ENCODE data around the gene ZAP70. TPM values are rescaled to one million over a fixed set of nuclear protein-coding genes. Genes with fewer than 3 reads are reported as not detected.

The ZAP70 gene
- total and polyA plus RNA-seq, 2 of the 13 experiments (the other 11 are each of a cell fraction or from before 2014, with no cell fraction given): 0.51 to 4.0 TPM

DNA sequence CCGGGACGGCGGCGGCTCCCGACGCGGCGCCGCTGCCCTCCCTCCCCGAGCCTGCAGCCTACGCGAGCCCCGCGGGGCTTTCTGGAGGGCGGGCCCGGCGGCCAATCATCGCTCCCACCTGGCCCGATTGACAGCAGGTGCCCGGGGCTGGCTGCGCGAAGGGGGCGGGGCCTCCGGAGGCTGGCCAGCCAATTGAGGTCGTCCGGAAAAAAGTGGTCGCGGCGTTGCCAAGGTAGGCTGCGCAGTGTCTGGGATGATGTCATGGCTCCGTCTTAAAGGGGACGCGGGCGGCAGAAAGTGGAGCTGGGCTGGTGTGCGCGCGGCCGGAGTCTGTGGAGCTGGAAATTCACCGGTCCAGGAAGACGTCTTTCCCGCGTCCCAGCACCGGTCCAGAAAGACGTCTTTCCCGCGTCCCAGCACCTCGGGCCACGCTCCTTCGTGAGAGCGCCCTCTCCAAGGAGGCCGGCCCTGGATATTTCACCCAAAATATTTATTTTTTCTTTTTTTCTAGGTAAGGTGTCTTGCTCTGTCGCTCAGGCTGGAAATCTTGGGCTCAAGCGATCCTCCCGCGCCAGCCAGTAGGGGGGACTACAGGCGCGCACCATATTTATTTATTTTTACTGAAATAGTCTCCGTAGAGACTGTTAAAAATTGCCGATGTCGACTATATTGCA is 49.3 kb upstream of the ZAP70 start, which contains the start of gene ACTR1B (continued):
- TF ChIP-seq, protein P1, sequence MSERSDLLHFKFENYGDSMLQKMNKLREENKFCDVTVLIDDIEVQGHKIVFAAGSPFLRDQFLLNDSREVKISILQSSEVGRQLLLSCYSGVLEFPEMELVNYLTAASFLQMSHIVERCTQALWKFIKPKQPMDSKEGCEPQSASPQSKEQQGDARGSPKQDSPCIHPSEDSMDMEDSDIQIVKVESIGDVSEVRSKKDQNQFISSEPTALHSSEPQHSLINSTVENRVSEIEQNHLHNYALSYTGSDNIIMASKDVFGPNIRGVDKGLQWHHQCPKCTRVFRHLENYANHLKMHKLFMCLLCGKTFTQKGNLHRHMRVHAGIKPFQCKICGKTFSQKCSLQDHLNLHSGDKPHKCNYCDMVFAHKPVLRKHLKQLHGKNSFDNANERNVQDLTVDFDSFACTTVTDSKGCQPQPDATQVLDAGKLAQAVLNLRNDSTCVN (CRISPR knock-in tag; IDR thresholded peaks at IDR 0.05; ENCODE audit: borderline replicate concordance): no peak; the same call in 1 of the 2 replicates
- TF ChIP-seq, protein P2, sequence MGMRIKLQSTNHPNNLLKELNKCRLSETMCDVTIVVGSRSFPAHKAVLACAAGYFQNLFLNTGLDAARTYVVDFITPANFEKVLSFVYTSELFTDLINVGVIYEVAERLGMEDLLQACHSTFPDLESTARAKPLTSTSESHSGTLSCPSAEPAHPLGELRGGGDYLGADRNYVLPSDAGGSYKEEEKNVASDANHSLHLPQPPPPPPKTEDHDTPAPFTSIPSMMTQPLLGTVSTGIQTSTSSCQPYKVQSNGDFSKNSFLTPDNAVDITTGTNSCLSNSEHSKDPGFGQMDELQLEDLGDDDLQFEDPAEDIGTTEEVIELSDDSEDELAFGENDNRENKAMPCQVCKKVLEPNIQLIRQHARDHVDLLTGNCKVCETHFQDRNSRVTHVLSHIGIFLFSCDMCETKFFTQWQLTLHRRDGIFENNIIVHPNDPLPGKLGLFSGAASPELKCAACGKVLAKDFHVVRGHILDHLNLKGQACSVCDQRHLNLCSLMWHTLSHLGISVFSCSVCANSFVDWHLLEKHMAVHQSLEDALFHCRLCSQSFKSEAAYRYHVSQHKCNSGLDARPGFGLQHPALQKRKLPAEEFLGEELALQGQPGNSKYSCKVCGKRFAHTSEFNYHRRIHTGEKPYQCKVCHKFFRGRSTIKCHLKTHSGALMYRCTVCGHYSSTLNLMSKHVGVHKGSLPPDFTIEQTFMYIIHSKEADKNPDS (CRISPR knock-in tag; IDR thresholded peaks at IDR 0.05): no peak
- TF ChIP-seq FOXA3 (CRISPR knock-in tag; IDR thresholded peaks at IDR 0.05) (peak; percentile 49), ONECUT2 (CRISPR knock-in tag; IDR thresholded peaks at IDR 0.05) (0 out of 2 replicates have a peak, but pooled peaks have one; percentile 54), NFRKB (IDR thresholded peaks at IDR 0.05) (no peak), SATB2 (CRISPR knock-in tag; IDR thresholded peaks at IDR 0.05) (no peak), RAD21 (CRISPR knock-in tag; IDR thresholded peaks at IDR 0.05) (peak; percentile 54; the same call in 1 of the 2 replicates), ARID2 (CRISPR knock-in tag; IDR thresholded peaks at IDR 0.05; ENCODE audit: borderline replicate concordance) (0 out of 2 replicates have a peak, but pooled peaks have one; percentile 40), NONO (IDR thresholded peaks at IDR 0.05) (no peak), NONO (CRISPR knock-in tag; conservative IDR thresholded peaks at IDR 0.05) (no peak), KLF16 (CRISPR knock-in tag; IDR thresholded peaks at IDR 0.05) (peak in 1 of 2 experiments; percentile 41; a peak in 1 of 4 replicates), PTBP1 (IDR thresholded peaks at IDR 0.05; ENCODE audit: low read depth, low read length, poor library complexity, severe bottlenecking) (peak; percentile 94), NFKB2 (CRISPR knock-in tag; IDR thresholded peaks at IDR 0.05; ENCODE audit: borderline replicate concordance) (peak; percentile 78; the same call in 1 of the 2 replicates), ZNF354B (CRISPR knock-in tag; IDR thresholded peaks at IDR 0.05) (no peak)
- TF ChIP-seq, protein P3, sequence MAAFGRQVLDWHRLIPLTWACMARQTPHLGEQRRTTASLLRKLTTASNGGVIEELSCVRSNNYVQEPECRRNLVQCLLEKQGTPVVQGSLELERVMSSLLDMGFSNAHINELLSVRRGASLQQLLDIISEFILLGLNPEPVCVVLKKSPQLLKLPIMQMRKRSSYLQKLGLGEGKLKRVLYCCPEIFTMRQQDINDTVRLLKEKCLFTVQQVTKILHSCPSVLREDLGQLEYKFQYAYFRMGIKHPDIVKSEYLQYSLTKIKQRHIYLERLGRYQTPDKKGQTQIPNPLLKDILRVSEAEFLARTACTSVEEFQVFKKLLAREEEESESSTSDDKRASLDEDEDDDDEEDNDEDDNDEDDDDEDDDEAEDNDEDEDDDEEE (CRISPR knock-in tag; IDR thresholded peaks at IDR 0.05): 0 out of 2 replicates have a peak, but pooled peaks have one; percentile 63
- TF ChIP-seq, protein P4, sequence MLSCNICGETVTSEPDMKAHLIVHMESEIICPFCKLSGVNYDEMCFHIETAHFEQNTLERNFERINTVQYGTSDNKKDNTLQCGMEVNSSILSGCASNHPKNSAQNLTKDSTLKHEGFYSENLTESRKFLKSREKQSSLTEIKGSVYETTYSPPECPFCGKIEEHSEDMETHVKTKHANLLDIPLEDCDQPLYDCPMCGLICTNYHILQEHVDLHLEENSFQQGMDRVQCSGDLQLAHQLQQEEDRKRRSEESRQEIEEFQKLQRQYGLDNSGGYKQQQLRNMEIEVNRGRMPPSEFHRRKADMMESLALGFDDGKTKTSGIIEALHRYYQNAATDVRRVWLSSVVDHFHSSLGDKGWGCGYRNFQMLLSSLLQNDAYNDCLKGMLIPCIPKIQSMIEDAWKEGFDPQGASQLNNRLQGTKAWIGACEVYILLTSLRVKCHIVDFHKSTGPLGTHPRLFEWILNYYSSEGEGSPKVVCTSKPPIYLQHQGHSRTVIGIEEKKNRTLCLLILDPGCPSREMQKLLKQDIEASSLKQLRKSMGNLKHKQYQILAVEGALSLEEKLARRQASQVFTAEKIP (CRISPR knock-in tag; IDR thresholded peaks at IDR 0.05; ENCODE audit: borderline replicate concordance): no peak
- TF ChIP-seq, protein P5, sequence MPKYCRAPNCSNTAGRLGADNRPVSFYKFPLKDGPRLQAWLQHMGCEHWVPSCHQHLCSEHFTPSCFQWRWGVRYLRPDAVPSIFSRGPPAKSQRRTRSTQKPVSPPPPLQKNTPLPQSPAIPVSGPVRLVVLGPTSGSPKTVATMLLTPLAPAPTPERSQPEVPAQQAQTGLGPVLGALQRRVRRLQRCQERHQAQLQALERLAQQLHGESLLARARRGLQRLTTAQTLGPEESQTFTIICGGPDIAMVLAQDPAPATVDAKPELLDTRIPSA (CRISPR knock-in tag; IDR thresholded peaks at IDR 0.05; ENCODE audit: borderline replicate concordance): no peak
- TF ChIP-seq, protein P6, sequence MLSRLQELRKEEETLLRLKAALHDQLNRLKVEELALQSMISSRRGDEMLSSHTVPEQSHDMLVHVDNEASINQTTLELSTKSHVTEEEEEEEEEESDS (CRISPR knock-in tag; IDR thresholded peaks at IDR 0.05; ENCODE audit: borderline replicate concordance): no peak
- TF ChIP-seq, protein P7, sequence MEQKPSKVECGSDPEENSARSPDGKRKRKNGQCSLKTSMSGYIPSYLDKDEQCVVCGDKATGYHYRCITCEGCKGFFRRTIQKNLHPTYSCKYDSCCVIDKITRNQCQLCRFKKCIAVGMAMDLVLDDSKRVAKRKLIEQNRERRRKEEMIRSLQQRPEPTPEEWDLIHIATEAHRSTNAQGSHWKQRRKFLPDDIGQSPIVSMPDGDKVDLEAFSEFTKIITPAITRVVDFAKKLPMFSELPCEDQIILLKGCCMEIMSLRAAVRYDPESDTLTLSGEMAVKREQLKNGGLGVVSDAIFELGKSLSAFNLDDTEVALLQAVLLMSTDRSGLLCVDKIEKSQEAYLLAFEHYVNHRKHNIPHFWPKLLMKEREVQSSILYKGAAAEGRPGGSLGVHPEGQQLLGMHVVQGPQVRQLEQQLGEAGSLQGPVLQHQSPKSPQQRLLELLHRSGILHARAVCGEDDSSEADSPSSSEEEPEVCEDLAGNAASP (CRISPR knock-in tag; IDR thresholded peaks at IDR 0.05; ENCODE audit: borderline replicate concordance): peak; percentile 19
